Measurements from ENCODE around the gene CLPX.

The CLPX gene

DNA sequence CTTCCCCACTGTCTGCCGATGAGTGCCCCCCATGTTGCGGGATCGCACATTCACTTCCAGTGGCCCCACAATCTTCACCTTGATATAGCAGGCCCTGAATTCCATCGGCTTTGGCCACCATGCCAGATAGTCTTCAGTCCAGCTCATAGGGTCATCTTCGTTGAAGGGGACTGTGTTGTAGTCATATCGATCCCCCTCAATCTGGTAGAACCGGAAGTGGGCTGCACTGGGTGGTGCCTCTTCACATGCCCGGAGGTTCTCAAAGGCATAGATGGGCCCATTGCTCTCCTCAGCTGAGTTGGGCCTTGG, 12.1 kb upstream of the CLPX start:
- TF ChIP-seq POLR2AphosphoS5 (IDR thresholded peaks at IDR 0.05; ENCODE audit: low read depth, low read length) (no peak), FOXP2 (optimal IDR thresholded peaks at IDR 0.05; ENCODE audit: borderline replicate concordance, extremely low read depth, extremely low read length, insufficient read depth) (no peak), SIN3A (IDR thresholded peaks at IDR 0.05; ENCODE audit: borderline replicate concordance, insufficient read depth, low read length) (no peak), TAF1 (IDR thresholded peaks at IDR 0.05; ENCODE audit: borderline replicate concordance, insufficient read depth, low read length) (no peak)
- TF ChIP-seq, protein P1, sequence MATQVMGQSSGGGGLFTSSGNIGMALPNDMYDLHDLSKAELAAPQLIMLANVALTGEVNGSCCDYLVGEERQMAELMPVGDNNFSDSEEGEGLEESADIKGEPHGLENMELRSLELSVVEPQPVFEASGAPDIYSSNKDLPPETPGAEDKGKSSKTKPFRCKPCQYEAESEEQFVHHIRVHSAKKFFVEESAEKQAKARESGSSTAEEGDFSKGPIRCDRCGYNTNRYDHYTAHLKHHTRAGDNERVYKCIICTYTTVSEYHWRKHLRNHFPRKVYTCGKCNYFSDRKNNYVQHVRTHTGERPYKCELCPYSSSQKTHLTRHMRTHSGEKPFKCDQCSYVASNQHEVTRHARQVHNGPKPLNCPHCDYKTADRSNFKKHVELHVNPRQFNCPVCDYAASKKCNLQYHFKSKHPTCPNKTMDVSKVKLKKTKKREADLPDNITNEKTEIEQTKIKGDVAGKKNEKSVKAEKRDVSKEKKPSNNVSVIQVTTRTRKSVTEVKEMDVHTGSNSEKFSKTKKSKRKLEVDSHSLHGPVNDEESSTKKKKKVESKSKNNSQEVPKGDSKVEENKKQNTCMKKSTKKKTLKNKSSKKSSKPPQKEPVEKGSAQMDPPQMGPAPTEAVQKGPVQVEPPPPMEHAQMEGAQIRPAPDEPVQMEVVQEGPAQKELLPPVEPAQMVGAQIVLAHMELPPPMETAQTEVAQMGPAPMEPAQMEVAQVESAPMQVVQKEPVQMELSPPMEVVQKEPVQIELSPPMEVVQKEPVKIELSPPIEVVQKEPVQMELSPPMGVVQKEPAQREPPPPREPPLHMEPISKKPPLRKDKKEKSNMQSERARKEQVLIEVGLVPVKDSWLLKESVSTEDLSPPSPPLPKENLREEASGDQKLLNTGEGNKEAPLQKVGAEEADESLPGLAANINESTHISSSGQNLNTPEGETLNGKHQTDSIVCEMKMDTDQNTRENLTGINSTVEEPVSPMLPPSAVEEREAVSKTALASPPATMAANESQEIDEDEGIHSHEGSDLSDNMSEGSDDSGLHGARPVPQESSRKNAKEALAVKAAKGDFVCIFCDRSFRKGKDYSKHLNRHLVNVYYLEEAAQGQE (IDR thresholded peaks at IDR 0.05; ENCODE audit: insufficient read depth in 1 of 2, low read depth in 2 of 2, low read length in 2 of 2), result no peak

DNA sequence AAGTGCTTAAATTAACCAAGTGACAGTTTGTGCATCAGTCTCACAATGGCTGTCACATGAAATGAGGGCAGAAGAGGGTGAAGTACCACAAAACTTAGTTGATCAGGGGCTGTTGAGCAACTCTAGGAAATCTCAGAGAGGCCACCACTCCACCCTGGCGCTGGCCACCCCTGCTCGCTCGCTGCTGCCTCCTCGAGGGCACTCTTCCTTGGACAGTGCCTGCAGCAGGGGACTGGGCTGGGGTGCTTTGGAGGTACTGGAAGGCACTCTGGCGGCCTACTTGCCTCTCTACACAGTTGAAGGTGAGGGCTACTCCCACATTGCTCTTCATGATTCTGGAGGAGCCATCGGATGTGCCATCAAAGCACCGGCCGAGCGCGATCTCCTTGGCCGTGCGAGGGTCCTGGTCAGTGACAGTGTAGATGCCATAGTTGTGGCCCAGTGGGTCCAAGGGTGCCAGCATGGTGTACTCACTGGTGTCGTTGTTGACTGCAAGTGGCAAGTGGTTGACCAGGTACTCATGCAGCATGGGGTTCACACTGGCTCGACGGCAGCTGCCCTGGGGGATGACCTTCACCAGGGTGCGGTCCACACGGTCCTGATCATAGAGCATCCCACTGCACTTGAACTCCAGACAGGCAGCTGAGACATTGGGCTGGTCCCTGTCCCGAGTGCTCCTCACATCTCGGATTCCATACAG, 11.6 kb upstream of the CLPX start:
- no peak for TF ChIP-seq SIN3A (IDR thresholded peaks at IDR 0.05; ENCODE audit: borderline replicate concordance, insufficient read depth, low read length)
- no peak for TF ChIP-seq POLR2AphosphoS5 (IDR thresholded peaks at IDR 0.05; ENCODE audit: low read depth, low read length)
- TF ChIP-seq TAF1 (IDR thresholded peaks at IDR 0.05; ENCODE audit: borderline replicate concordance, insufficient read depth, low read length), result no peak
- TF ChIP-seq, protein P1 (IDR thresholded peaks at IDR 0.05; ENCODE audit: insufficient read depth in 1 of 2, low read depth in 2 of 2, low read length in 2 of 2), result no peak
- no peak for TF ChIP-seq FOXP2 (optimal IDR thresholded peaks at IDR 0.05; ENCODE audit: borderline replicate concordance, extremely low read depth, extremely low read length, insufficient read depth)

DNA sequence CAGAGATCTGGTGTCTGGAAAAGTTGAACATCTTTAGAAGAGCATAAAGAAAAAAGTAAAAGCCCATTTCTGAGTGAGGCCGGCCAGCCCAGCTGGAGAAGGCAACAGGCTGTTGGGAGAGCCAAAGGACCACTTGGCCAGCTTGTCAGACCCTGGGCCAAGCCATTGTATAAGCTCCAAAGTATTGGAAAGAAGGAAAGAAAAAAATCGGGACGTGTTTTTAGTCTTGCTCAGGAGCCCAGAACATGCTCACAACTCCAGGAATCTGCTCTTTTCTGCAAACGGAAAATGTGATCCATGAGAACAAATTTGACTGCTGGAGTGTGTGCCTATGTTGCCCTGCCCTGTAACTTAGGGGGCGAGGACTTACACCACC, 10.4 kb upstream of the CLPX start:
- no peak for TF ChIP-seq TAF1 (IDR thresholded peaks at IDR 0.05; ENCODE audit: borderline replicate concordance, insufficient read depth, low read length)
- no peak for TF ChIP-seq FOXP2 (optimal IDR thresholded peaks at IDR 0.05; ENCODE audit: borderline replicate concordance, extremely low read depth, extremely low read length, insufficient read depth)
- TF ChIP-seq, protein P1 (IDR thresholded peaks at IDR 0.05; ENCODE audit: insufficient read depth in 1 of 2, low read depth in 2 of 2, low read length in 2 of 2), result no peak
- TF ChIP-seq SIN3A (IDR thresholded peaks at IDR 0.05; ENCODE audit: borderline replicate concordance, insufficient read depth, low read length), result no peak
- no peak for TF ChIP-seq POLR2AphosphoS5 (IDR thresholded peaks at IDR 0.05; ENCODE audit: low read depth, low read length)

DNA sequence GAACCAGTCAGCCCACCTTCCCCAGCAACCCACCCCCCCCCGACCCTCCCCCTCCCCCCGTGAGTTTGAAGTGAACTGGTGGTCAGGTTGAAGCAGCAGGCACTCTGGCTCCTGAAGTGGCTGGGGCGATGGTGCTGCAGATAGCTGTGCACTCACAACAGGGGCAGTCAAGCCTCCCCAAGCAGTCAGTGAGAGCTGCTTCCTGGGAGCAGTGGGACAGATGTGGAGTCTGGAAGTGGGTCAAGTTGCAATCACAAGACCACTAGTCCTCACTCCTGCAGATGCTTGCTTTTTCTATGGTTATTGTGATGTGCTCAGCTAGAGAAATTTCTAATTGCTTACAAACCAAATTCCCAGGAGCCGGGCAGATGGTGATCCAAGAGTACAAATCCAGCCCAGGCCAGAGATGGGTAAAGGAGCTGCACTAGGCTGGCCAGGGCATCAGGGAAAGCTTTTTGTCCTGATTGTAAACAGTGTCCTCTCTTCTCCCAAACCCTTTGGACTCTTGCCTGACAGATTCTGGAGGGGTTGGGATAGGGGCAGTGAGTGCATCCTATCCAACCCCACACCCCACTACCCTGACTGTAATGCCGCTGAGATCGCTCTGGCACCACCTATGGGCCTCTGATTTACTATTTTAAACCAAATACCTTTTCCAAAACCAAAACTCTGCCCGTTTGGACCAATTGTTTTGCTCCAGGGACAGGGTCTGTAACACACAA, 9.8 kb upstream of the CLPX start:
- TF ChIP-seq POLR2AphosphoS5 (IDR thresholded peaks at IDR 0.05; ENCODE audit: low read depth, low read length) (no peak), SIN3A (IDR thresholded peaks at IDR 0.05; ENCODE audit: borderline replicate concordance, insufficient read depth, low read length) (no peak), TAF1 (IDR thresholded peaks at IDR 0.05; ENCODE audit: borderline replicate concordance, insufficient read depth, low read length) (no peak)
- TF ChIP-seq, protein P1 (IDR thresholded peaks at IDR 0.05; ENCODE audit: insufficient read depth in 1 of 2, low read depth in 2 of 2, low read length in 2 of 2), result no peak

All from PFSK-1 (cell line).